Measurements from ENCODE around the gene ERCC4. TPM values are rescaled to one million over a fixed set of nuclear protein-coding genes. Genes with fewer than 3 reads are reported as not detected.

Gene ERCC4
- total RNA-seq, 1 donor from 2014 or later, result 11.4 TPM

DNA sequence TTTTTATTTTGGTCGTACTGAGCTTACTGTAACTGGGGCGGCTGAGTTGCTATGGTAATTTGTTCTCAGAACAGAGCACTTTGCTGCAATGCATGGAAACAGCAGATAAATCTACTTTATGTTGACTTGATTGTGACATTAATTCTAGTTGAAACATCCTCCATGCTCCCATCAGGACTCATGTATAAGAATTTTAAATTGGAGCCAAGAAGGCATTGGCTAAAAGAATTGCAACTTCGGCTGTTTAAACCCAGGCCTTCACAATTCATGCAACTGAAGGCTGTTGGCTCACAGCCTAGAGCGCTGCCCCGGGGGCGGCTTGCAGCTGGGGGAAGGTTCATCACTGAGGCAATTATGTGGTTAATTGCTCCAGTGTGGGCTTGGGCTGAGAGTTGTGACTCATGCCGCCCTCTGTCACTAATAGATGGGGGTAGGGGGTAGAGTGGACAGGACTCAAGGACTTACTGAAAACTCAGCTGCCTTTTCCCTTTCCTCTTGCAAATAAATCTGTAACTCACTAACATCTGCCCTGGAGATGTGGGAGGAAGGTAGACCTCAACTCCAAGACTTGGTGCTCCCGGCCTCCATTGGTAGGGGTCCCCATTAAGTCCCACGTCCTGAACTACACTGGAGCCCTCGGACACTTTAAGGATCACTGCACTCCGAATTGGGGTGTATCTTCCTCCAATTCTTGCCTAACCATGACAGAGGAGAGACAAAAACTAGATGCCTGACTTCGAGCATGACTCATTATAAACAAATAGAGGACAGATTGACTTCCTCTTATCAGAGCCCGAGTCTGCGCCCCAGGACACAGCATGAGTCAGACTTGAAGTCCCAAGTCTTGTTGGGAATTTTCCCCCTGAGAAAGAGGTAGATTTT, 37.5 kb downstream of the ERCC4 start:
- DNase-seq (ENCODE audit: low spot score), result peak; percentile 28
- Mint-ChIP-seq H3K27ac (no peak overlapping the region), H3K4me1 (peaks cover 35% of the 10 kb centered on the region), H3K36me3 (no peaks in the 10 kb centered on the region), H3K4me3 (peak overlapping the region; percentile 50), H3K27me3 (ENCODE audit: insufficient read depth, low read depth) (peaks cover 2% of the 10 kb centered on the region), H3K9me3 (no peaks in the 10 kb centered on the region)
- Histone ChIP-seq H2AFZ (replicated peaks) (peak overlapping the region; percentile 45), H3K9me3 (ENCODE audit: low read depth) (no peaks in the 10 kb centered on the region), H3K4me3 (no peak overlapping the region), H3K4me2 (no peak overlapping the region), H3F3A (ENCODE audit: low read depth) (no peaks in the 10 kb centered on the region), H3K79me2 (ENCODE audit: low read depth) (no peaks in the 10 kb centered on the region), H3K27ac (no peak overlapping the region), H4K20me1 (ENCODE audit: low read depth) (no peaks in the 10 kb centered on the region), H3K36me3 (no peaks in the 10 kb centered on the region), H3K4me1 (peaks cover 12% of the 10 kb centered on the region), H3K9ac (no peak overlapping the region), H3K27me3 (no peaks in the 10 kb centered on the region)
- TF ChIP-seq EZH2phosphoT487 (IDR thresholded peaks at IDR 0.05) (no peak), EZH2 (IDR thresholded peaks at IDR 0.05) (no peak)
- TF ChIP-seq, protein P1, sequence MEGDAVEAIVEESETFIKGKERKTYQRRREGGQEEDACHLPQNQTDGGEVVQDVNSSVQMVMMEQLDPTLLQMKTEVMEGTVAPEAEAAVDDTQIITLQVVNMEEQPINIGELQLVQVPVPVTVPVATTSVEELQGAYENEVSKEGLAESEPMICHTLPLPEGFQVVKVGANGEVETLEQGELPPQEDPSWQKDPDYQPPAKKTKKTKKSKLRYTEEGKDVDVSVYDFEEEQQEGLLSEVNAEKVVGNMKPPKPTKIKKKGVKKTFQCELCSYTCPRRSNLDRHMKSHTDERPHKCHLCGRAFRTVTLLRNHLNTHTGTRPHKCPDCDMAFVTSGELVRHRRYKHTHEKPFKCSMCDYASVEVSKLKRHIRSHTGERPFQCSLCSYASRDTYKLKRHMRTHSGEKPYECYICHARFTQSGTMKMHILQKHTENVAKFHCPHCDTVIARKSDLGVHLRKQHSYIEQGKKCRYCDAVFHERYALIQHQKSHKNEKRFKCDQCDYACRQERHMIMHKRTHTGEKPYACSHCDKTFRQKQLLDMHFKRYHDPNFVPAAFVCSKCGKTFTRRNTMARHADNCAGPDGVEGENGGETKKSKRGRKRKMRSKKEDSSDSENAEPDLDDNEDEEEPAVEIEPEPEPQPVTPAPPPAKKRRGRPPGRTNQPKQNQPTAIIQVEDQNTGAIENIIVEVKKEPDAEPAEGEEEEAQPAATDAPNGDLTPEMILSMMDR (IDR thresholded peaks at IDR 0.05), result no peak

DNA sequence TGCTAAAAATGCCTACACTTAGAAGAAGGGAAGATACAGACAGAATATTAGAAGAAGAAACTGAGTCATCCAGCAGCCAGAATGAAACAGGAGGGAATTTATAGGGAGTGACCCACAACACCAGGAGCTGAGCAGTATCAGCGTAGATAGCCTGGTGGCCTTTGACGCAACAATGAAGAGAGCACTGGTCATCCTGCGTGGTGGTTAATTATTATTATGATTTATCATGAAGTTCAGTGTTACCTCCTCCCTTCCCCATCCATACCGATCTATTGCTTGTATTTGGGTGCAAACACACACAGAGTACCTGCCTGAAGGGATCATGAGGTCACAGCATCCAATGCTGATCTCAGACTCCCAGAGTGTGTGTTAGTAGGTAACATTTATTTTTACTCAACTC, 38.5 kb downstream of the ERCC4 start:
- H3K9me3 Mint-ChIP-seq, result no peaks in the 10 kb centered on the region
- Histone ChIP-seq H3K4me2 (no peak overlapping the region), H3K27me3 (no peaks in the 10 kb centered on the region), H3K4me3 (no peak overlapping the region), H3K79me2 (ENCODE audit: low read depth) (no peaks in the 10 kb centered on the region), H3K9ac (no peak overlapping the region), H3K36me3 (no peaks in the 10 kb centered on the region), H4K20me1 (ENCODE audit: low read depth) (no peaks in the 10 kb centered on the region), H2AFZ (replicated peaks) (no peak overlapping the region), H3F3A (ENCODE audit: low read depth) (no peaks in the 10 kb centered on the region), H3K27ac (no peak overlapping the region), H3K9me3 (ENCODE audit: low read depth) (no peaks in the 10 kb centered on the region), H3K4me1 (peaks cover 12% of the 10 kb centered on the region)
- no peak for DNase-seq (ENCODE audit: low spot score)
- H3K4me1 Mint-ChIP-seq, result peaks cover 35% of the 10 kb centered on the region
- H3K27me3 Mint-ChIP-seq (ENCODE audit: insufficient read depth, low read depth), result peaks cover 2% of the 10 kb centered on the region
- H3K27ac Mint-ChIP-seq, result no peak overlapping the region
- H3K36me3 Mint-ChIP-seq, result no peaks in the 10 kb centered on the region
- no peak overlapping the region for H3K4me3 Mint-ChIP-seq
- TF ChIP-seq, protein P1 (IDR thresholded peaks at IDR 0.05), result no peak
- TF ChIP-seq EZH2 (IDR thresholded peaks at IDR 0.05) (no peak), EZH2phosphoT487 (IDR thresholded peaks at IDR 0.05) (no peak)

GRCh38 chr16:13959626-13960025, 39.7 kb downstream of the ERCC4 start:
- no peaks in the 10 kb centered on the region for H3K36me3 ChIP-seq
- no peaks in the 10 kb centered on the region for H3K36me3 Mint-ChIP-seq
- no peaks in the 10 kb centered on the region for H3K27me3 ChIP-seq
- H3K4me1 Mint-ChIP-seq, result peaks cover 31% of the 10 kb centered on the region
- TF ChIP-seq, protein P1 (IDR thresholded peaks at IDR 0.05), result no peak
- TF ChIP-seq EZH2 (IDR thresholded peaks at IDR 0.05) (no peak), EZH2phosphoT487 (IDR thresholded peaks at IDR 0.05) (no peak)
- DNase-seq (ENCODE audit: low spot score), result no peak
- no peak overlapping the region for H3K9ac ChIP-seq
- H3K9me3 ChIP-seq (ENCODE audit: low read depth), result no peaks in the 10 kb centered on the region
- H3K4me3 Mint-ChIP-seq, result no peak overlapping the region
- no peak overlapping the region for H3K27ac ChIP-seq
- H2AFZ ChIP-seq (replicated peaks), result no peak overlapping the region
- H3K4me2 ChIP-seq, result no peak overlapping the region
- peaks cover 2% of the 10 kb centered on the region for H3K27me3 Mint-ChIP-seq (ENCODE audit: insufficient read depth, low read depth)
- H3K27ac Mint-ChIP-seq, result no peak overlapping the region
- no peaks in the 10 kb centered on the region for H3F3A ChIP-seq (ENCODE audit: low read depth)
- H3K4me3 ChIP-seq, result no peak overlapping the region
- no peaks in the 10 kb centered on the region for H4K20me1 ChIP-seq (ENCODE audit: low read depth)
- H3K79me2 ChIP-seq (ENCODE audit: low read depth), result no peaks in the 10 kb centered on the region
- peaks cover 10% of the 10 kb centered on the region for H3K4me1 ChIP-seq
- H3K9me3 Mint-ChIP-seq, result no peaks in the 10 kb centered on the region

Measured in neural progenitor cell (in vitro differentiated cells).